K562 (cell line): ENCODE results near the gene PHOSPHO1.

Experiments
- MXI1 ChIP-seq: IDR thresholded peaks from 2 replicates; pipeline ENCODE4 v1.6.1; 2011; ENCODE audit warnings: low read depth, mild to moderate bottlenecking, improper control_type of control experiment, low read length
- TGIF2 ChIP-seq: sonication (generic); formaldehyde crosslinking; IDR thresholded peaks from 2 replicates; pipeline ENCODE4 v1.8.1; 2022; ENCODE audit warnings: mild to moderate bottlenecking, missing genetic modification reagents, moderate library complexity
- ZBTB40 ChIP-seq, 2 experiments: fragments of 450-650 bp in 1 of 2; sonication (generic) in 1 of 2; formaldehyde crosslinking in 1 of 2; IDR thresholded peaks; 2 replicates each; pipeline versions ENCODE4 v1.7.1 to v1.9.0; 2016 to 2022; ENCODE audit warnings: inconsistent platforms in 1 of 2, mild to moderate bottlenecking in 1 of 2, missing genetic modification reagents in 1 of 2
- ZNF274 ChIP-seq: IDR thresholded peaks from 2 replicates; pipeline ENCODE4 v1.6.1; 2011; ENCODE audit warnings: low read depth, mild to moderate bottlenecking, low read length, moderate library complexity, borderline replicate concordance
- ZNF586 ChIP-seq: fragments of 450-650 bp; formaldehyde crosslinking; conservative IDR thresholded peaks from 2 replicates; pipeline ENCODE4 v1.4.0; 2020; ENCODE audit warnings: mild to moderate bottlenecking, moderate library complexity

GRCh38 chr17:49183341-49183740, 47.2 kb downstream of the PHOSPHO1 start:
- no peak for TF ChIP-seq ZBTB40 (IDR thresholded peaks at IDR 0.05)
- TF ChIP-seq ZBTB40 (CRISPR knock-in tag; IDR thresholded peaks at IDR 0.05), result no peak
- TF ChIP-seq ZNF586 (CRISPR knock-in tag), result no peak
- no peak for TF ChIP-seq TGIF2 (CRISPR knock-in tag)
- no peak for TF ChIP-seq ZNF274
- TF ChIP-seq MXI1, result no peak
